Measurements from ENCODE around the gene PHYH. TPM values are rescaled to one million over a fixed set of nuclear protein-coding genes. Genes with fewer than 3 reads are reported as not detected.
"Not testable (repeated sequence)": the region's sequence is repeated elsewhere in the genome, so short reads cannot be mapped to it uniquely, and the experiment has no call there.

Gene PHYH
- total RNA-seq, 1 donor from 2014 or later, result 14.4 TPM

GRCh38 chr10:13322615-13323148 lies 22.8 kb upstream of the PHYH start:
- intact Hi-C loops (cut with micrococcal nuclease), result no loop called here

- intact Hi-C loops (cut with micrococcal nuclease), result no loop called here
Measured at GRCh38 chr10:13321576-13321975, 21.7 kb upstream of the PHYH start.

- intact Hi-C loops (cut with micrococcal nuclease), result no loop called here
Measured at GRCh38 chr10:13319166-13319565, 19.3 kb upstream of the PHYH start.

- intact Hi-C loops (cut with micrococcal nuclease), result no loop called here
Measured at GRCh38 chr10:13317474-13317873, 17.6 kb upstream of the PHYH start.

- intact Hi-C loops (cut with micrococcal nuclease), result no loop called here
Measured at GRCh38 chr10:13316635-13317311, 16.9 kb upstream of the PHYH start.

GRCh38 chr10:13315361-13315760 lies 15.5 kb upstream of the PHYH start:
- intact Hi-C loops (cut with micrococcal nuclease), result no loop called here

- intact Hi-C loops (cut with micrococcal nuclease), result no loop called here
Measured at GRCh38 chr10:13311177-13311575, 11.3 kb upstream of the PHYH start.

- intact Hi-C loops (cut with micrococcal nuclease), result no loop called here
Measured at GRCh38 chr10:13310518-13311176, 10.8 kb upstream of the PHYH start.

GRCh38 chr10:13309792-13310191 lies 9.9 kb upstream of the PHYH start:
- intact Hi-C loops (cut with micrococcal nuclease), result no loop called here

- intact Hi-C loops (cut with micrococcal nuclease), result no loop called here
Measured at GRCh38 chr10:13308096-13308495, 8.2 kb upstream of the PHYH start.

GRCh38 chr10:13306103-13306502 lies 6.2 kb upstream of the PHYH start:
- intact Hi-C loops (cut with micrococcal nuclease), result no loop called here

GRCh38 chr10:13302821-13303555 lies 3.1 kb upstream of the PHYH start:
- intact Hi-C loops (cut with micrococcal nuclease), result loop anchor here (1.0 to 5.0 kb wide), 6 partner anchors 32 to 1234 kb away; partner anchors contain the start of genes DHTKD1, MCM10, OPTN and PRPF18

- intact Hi-C loops (cut with micrococcal nuclease), result no loop called here
Measured at GRCh38 chr10:13298748-13299436, 972 bp downstream of the PHYH start.

GRCh38 chr10:13296476-13296875 lies 3.4 kb downstream of the PHYH start:
- intact Hi-C loops (cut with micrococcal nuclease), result no loop called here

GRCh38 chr10:13294784-13295183 lies 5.1 kb downstream of the PHYH start:
- intact Hi-C loops (cut with micrococcal nuclease), result no loop called here

- intact Hi-C loops (cut with micrococcal nuclease), result no loop called here
Measured at GRCh38 chr10:13291821-13292773, 7.8 kb downstream of the PHYH start.

- intact Hi-C loops (cut with micrococcal nuclease), result no loop called here
Measured at GRCh38 chr10:13291061-13291460, 8.8 kb downstream of the PHYH start.

GRCh38 chr10:13284050-13284449 lies 15.8 kb downstream of the PHYH start:
- intact Hi-C loops (cut with micrococcal nuclease), result no loop called here

- intact Hi-C loops (cut with micrococcal nuclease), result not testable (repeated sequence)
Measured at GRCh38 chr10:13282348-13282747, 17.5 kb downstream of the PHYH start.

GRCh38 chr10:13276749-13277365 lies 23.0 kb downstream of the PHYH start:
- intact Hi-C loops (cut with micrococcal nuclease), result no loop called here

All from T-helper 2 cell treated with Interferon-gamma antibody and Interleukin-4, amounts not matched to agents 100 ng/mL and 5 ng/mL, for 36 hours (primary cell).